GM12874 (cell line): Measurements from ENCODE around the gene LRCH4.
A peak's percentile ranks its signal among the peaks of the same experiment; 100 is the strongest.

ENCODE experiments used
- TF ChIP-seq, protein P1 (sequence below): IDR thresholded peaks from 2 replicates; pipeline ENCODE4 v1.5.1; 2011; ENCODE audit warnings: low read depth, mild to moderate bottlenecking, control low read depth, low read length, moderate library complexity; ENCODE audit not compliant: insufficient read depth

Gene LRCH4

DNA sequence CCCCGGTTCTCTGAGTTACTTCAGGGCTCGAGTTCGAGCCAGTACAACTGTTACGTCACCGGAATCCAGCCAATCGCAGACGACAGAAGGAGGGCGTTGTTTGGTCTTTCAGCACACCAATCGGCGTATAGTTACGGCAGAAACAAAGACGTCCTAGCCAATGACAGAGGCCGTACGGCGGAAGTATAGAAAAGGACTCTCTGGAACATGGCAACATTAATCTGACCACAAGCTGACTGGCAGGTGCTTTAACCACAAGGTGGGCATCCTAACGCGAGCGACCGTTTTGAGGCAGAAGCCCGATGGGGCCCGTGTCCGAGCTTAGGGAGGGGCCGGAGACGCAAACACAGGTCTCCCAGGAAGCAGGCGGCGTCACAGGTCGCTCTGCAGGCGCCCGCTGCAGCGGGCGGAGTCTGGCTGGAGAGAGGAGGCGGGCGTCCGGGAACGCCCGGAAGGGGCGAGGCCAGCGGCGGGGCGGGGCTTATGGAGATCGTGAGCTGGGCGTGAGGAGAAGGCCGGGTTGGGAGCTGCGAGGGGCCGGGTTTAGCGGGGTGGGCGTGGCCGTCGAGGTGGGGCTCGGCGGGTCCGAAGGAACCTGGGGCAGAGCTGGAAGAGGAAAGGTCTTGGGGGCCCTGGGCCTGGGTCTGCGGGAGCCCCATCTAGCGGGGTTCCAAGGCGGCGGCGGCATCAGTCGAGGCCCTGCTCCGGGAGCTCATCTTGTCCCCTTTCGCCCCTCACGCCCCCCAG, 26.2 kb upstream of the LRCH4 start, which contains the start of gene MOSPD3:
Gene MOSPD3 (plus strand): TSS at position 558 of the 747 bp plus-strand sequence. CDS start 252 bp downstream, outside the sequence.
- TF ChIP-seq, protein P1, sequence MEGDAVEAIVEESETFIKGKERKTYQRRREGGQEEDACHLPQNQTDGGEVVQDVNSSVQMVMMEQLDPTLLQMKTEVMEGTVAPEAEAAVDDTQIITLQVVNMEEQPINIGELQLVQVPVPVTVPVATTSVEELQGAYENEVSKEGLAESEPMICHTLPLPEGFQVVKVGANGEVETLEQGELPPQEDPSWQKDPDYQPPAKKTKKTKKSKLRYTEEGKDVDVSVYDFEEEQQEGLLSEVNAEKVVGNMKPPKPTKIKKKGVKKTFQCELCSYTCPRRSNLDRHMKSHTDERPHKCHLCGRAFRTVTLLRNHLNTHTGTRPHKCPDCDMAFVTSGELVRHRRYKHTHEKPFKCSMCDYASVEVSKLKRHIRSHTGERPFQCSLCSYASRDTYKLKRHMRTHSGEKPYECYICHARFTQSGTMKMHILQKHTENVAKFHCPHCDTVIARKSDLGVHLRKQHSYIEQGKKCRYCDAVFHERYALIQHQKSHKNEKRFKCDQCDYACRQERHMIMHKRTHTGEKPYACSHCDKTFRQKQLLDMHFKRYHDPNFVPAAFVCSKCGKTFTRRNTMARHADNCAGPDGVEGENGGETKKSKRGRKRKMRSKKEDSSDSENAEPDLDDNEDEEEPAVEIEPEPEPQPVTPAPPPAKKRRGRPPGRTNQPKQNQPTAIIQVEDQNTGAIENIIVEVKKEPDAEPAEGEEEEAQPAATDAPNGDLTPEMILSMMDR = 0 out of 2 replicates have a peak, but pooled peaks have one; percentile 0

DNA sequence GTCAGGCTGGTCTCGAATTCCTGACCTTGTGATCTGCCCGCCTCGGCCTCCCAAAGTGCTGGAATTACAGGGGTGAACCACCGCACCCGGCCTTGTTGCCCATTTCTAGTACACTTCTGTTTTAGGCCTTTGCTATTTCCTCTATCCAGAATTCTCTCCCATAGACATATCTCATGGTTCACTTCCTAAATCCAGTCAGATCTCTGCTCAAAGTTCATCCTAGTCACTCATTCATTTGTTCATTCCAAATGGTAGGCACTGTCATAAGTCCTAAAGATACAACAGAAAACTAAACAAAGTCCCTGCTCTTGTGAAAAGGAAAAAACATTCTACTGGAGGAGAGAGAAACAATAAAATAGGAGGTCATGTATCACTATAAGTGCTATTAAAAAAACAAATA, 24.0 kb upstream of the LRCH4 start:
- TF ChIP-seq, protein P1 = no peak

GRCh38 chr7:100607111-100607510, 21.2 kb upstream of the LRCH4 start:
- TF ChIP-seq, protein P1 = no peak

DNA sequence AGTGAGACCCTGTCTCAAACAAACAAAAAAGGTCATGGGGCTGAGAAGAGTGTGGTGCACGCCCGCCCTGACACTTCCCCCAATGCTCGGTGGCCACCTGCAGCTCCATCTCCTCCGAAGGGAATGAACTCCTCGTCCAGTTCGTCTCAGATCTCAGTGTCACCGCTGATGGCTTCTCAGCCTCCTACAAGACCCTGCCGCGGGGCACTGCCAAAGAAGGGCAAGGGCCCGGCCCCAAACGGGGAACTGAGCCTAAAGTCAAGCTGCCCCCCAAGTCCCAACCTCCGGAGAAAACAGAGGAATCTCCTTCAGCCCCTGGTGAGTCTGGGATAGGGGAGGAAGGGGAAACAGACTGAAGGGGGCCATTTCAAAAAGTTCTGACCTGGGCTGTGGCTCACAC, 20.4 kb upstream of the LRCH4 start:
- TF ChIP-seq, protein P1 = no peak

DNA sequence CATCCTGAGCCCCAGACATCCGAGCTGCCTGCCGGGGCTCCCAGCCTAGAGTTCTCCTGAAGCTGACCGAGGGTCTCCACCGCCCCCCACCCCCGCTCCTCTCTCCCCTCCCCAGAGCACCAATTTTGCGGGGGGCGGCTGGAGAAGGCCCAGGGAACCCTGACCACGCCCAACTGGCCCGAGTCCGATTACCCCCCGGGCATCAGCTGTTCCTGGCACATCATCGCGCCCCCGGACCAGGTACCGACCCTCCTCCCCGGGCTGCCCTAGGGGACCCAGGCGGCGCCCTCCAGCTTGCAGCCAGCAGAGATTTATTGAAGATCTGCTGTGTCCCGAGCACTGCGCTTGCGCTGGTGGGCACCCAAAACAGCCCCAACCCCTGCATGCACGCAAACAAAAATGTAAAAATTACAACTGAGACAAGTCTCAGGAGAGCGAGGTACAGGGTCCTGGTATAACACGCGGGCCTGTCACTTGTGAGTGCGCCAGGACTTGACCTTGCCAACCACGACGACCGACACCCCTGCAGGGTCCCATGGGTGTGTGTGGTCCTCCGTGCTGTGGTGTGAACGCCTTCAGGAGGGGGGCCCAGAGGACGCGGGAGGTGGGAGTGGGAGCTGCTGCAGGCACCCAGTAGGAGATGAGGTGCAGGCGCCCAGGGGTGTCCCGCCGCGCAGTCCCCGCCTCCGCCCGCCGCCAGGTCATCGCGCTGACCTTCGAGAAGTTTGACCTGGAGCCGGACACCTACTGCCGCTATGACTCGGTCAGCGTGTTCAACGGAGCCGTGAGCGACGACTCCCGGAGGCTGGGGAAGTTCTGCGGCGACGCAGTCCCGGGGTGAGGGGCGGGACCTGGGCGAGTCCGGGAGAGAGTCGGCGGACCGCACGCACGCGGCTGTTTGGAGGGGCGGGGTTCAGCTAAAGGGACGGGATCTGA, 19.3 kb upstream of the LRCH4 start:
- TF ChIP-seq, protein P1 = no peak

DNA sequence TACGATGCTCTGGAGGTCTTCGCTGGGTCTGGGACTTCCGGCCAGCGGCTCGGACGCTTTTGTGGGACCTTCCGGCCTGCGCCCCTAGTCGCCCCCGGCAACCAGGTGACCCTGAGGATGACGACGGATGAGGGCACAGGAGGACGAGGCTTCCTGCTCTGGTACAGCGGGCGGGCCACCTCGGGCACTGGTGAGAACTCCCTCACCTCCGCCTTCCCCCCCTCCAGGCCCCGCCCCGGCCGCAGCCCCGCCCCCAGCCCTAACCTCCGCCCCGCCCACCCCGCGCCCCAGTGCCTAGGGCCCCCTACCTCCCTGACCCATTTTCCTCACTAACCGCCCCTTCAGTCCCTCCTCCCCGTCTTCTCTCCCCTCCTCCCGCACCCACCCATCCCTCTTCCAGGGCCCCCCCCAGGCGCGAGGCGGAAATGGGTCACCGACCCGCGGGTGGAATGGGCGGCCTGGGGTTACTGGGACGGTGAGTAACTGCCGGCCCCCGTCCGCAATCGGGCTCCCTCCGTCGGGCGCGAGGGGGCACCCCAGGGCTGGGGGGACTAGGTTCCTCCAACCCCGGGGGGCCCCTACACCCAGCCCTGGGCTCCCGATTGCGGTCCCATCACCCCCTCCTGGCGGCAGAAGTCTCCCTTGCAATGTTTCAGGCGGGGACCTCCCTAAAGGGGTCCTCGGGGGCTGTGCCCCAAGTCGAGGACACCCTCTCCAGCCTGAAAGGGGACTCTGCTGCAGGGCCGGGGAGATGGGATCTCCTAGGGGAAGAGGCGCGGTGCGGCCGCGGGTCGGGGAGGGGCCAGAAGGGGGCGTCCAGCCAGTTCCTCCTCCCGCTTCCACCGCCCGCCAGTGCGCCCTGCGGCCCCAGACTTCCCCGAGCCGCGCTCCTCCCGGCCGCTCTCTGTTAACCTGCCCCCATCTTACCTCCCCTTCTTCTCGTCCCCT, 18.4 kb upstream of the LRCH4 start:
- TF ChIP-seq, protein P1 = peak; percentile 37
